Measurements from ENCODE around the gene MUCL1.

Gene MUCL1

DNA sequence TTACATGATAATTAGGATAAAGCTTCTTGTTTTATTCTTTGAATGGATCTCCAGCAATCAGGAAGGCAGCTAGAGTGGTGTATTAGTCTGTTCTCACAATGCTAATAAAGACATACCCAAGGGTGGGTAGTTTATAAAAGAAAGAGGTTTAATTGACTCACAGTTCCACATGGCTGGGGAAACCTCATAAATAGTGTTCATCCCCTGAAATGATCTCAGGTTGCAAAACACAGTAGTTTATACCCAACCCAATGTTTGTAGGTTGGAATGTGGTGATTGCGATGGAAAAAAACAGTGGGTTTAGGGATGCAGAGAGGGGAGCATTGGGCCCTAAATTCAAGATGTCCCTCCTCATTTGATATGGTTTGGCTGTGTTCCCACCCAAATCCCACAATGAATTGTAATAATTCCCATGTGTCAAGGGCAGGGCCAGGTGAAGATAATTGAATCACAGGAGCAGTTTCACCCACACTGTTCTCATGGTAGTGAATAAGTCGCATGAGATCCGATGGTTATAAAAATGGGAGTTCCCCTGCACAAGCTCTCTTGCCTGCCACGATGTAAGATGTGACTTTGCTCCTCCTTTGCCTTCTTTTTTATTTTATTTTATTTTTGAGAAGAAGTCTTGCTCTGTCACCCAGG, 11.5 kb downstream of the MUCL1 start:
- Histone ChIP-seq H4K20me1 (ENCODE audit: control insufficient read depth, insufficient read depth, low read depth, low read length) (no peaks in the 10 kb centered on the region), H3K9me3 (ENCODE audit: control insufficient read depth, insufficient read depth, low read length) (no peaks in the 10 kb centered on the region), H3K9me2 (replicated peaks; ENCODE audit: control insufficient read depth, low read length) (no peaks in the 10 kb centered on the region), H3K36me3 (ENCODE audit: control insufficient read depth, low read length) (no peaks in the 10 kb centered on the region), H3K27ac (ENCODE audit: low read depth, low read length) (no peak overlapping the region), H3K4me2 (ENCODE audit: low read length) (no peak overlapping the region), H3K4me3 (ENCODE audit: low read length) (no peak overlapping the region), H3K4me1 (ENCODE audit: control insufficient read depth, low read length) (no peaks in the 10 kb centered on the region), H3F3A (ENCODE audit: control insufficient read depth, insufficient read depth) (no peaks in the 10 kb centered on the region), H3K79me2 (ENCODE audit: control insufficient read depth, low read length) (no peaks in the 10 kb centered on the region), H3K27me3 (ENCODE audit: control insufficient read depth, low read length) (no peaks in the 10 kb centered on the region)
- TF ChIP-seq, protein P1, sequence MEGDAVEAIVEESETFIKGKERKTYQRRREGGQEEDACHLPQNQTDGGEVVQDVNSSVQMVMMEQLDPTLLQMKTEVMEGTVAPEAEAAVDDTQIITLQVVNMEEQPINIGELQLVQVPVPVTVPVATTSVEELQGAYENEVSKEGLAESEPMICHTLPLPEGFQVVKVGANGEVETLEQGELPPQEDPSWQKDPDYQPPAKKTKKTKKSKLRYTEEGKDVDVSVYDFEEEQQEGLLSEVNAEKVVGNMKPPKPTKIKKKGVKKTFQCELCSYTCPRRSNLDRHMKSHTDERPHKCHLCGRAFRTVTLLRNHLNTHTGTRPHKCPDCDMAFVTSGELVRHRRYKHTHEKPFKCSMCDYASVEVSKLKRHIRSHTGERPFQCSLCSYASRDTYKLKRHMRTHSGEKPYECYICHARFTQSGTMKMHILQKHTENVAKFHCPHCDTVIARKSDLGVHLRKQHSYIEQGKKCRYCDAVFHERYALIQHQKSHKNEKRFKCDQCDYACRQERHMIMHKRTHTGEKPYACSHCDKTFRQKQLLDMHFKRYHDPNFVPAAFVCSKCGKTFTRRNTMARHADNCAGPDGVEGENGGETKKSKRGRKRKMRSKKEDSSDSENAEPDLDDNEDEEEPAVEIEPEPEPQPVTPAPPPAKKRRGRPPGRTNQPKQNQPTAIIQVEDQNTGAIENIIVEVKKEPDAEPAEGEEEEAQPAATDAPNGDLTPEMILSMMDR (IDR thresholded peaks at IDR 0.05; ENCODE audit: low read depth, low read length, poor library complexity, severe bottlenecking), result no peak
- no peak for TF ChIP-seq EZH2phosphoT487 (IDR thresholded peaks at IDR 0.05; ENCODE audit: borderline replicate concordance, low read length)

DNA sequence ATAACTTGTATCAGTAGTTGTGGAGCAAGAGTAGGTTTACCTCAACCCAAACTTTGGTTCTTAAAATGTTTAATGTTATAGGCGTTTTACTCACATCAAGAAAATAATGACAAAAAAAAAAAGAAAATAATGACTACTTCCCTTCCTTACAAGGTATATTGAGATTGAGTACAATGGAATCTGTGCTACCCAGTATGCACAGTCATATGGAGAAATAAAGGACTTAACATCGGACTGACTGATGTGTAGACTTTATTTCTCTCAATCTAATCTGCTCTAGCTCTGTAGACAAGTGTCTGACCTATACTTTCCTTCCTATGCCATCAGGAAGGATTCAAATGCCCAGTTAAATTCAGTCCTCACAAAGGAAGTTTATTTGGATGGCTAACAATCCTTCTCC, 14.4 kb downstream of the MUCL1 start:
- Histone ChIP-seq H3K4me3 (ENCODE audit: low read length) (no peak overlapping the region), H3K9me2 (replicated peaks; ENCODE audit: control insufficient read depth, low read length) (no peaks in the 10 kb centered on the region; the same call in 1 of the 2 replicates), H4K20me1 (ENCODE audit: control insufficient read depth, insufficient read depth, low read depth, low read length) (no peaks in the 10 kb centered on the region), H3K79me2 (ENCODE audit: control insufficient read depth, low read length) (no peaks in the 10 kb centered on the region), H3F3A (ENCODE audit: control insufficient read depth, insufficient read depth) (no peaks in the 10 kb centered on the region), H3K4me2 (ENCODE audit: low read length) (no peak overlapping the region), H3K4me1 (ENCODE audit: control insufficient read depth, low read length) (no peaks in the 10 kb centered on the region), H3K36me3 (ENCODE audit: control insufficient read depth, low read length) (no peaks in the 10 kb centered on the region), H3K27ac (ENCODE audit: low read depth, low read length) (no peak overlapping the region), H3K9me3 (ENCODE audit: control insufficient read depth, insufficient read depth, low read length) (no peaks in the 10 kb centered on the region), H3K27me3 (ENCODE audit: control insufficient read depth, low read length) (no peaks in the 10 kb centered on the region)
- TF ChIP-seq, protein P1 (IDR thresholded peaks at IDR 0.05; ENCODE audit: low read depth, low read length, poor library complexity, severe bottlenecking), result no peak
- TF ChIP-seq EZH2phosphoT487 (IDR thresholded peaks at IDR 0.05; ENCODE audit: borderline replicate concordance, low read length), result no peak

GRCh38 chr12:54870048-54870447, 15.7 kb downstream of the MUCL1 start:
- Histone ChIP-seq H3K27me3 (ENCODE audit: control insufficient read depth, low read length) (no peaks in the 10 kb centered on the region), H3K9me3 (ENCODE audit: control insufficient read depth, insufficient read depth, low read length) (no peaks in the 10 kb centered on the region), H4K20me1 (ENCODE audit: control insufficient read depth, insufficient read depth, low read depth, low read length) (no peaks in the 10 kb centered on the region), H3K79me2 (ENCODE audit: control insufficient read depth, low read length) (no peaks in the 10 kb centered on the region), H3K36me3 (ENCODE audit: control insufficient read depth, low read length) (no peaks in the 10 kb centered on the region), H3K9me2 (replicated peaks; ENCODE audit: control insufficient read depth, low read length) (no peaks in the 10 kb centered on the region; the same call in 1 of the 2 replicates), H3K4me3 (ENCODE audit: low read length) (no peak overlapping the region), H3K4me1 (ENCODE audit: control insufficient read depth, low read length) (no peaks in the 10 kb centered on the region), H3K27ac (ENCODE audit: low read depth, low read length) (no peak overlapping the region), H3F3A (ENCODE audit: control insufficient read depth, insufficient read depth) (no peaks in the 10 kb centered on the region), H3K4me2 (ENCODE audit: low read length) (no peak overlapping the region)
- no peak for TF ChIP-seq EZH2phosphoT487 (IDR thresholded peaks at IDR 0.05; ENCODE audit: borderline replicate concordance, low read length)
- TF ChIP-seq, protein P1 (IDR thresholded peaks at IDR 0.05; ENCODE audit: low read depth, low read length, poor library complexity, severe bottlenecking), result no peak

All from DOHH2 (cell line).